Liver (tissue), 3 donors: Measurements from ENCODE around the gene CBR3.

ENCODE experiments used
- ATF3 ChIP-seq: IDR thresholded peaks from 2 replicates; pipeline ENCODE4 v1.6.1; 2016; ENCODE audit warnings: antibody characterized with exemption
- CTCF ChIP-seq: fragments of 150-350 bp; IDR thresholded peaks from 2 replicates; pipeline ENCODE4 v1.5.1; 2017; ENCODE audit warnings: improper control_type of control experiment, low read depth, low read length; ENCODE audit not compliant: missing input control
- GABPA ChIP-seq, 2 donors: IDR thresholded peaks in 1 of 2; conservative IDR thresholded peaks in 1 of 2; 2 replicates each; pipeline ENCODE4 v1.6.1; 2016; ENCODE audit warnings: antibody characterized with exemption in 2 of 2, mild to moderate bottlenecking in 1 of 2, moderate library complexity in 1 of 2
- HNF4A ChIP-seq, 2 donors: conservative IDR thresholded peaks; 2 replicates each; pipeline ENCODE4 v1.6.1; 2016; ENCODE audit warnings: antibody characterized with exemption in 2 of 2, mild to moderate bottlenecking in 2 of 2
- HNF4G ChIP-seq: IDR thresholded peaks from 2 replicates; pipeline ENCODE4 v1.6.1; 2016; ENCODE audit warnings: antibody characterized with exemption
- JUND ChIP-seq, 2 donors: IDR thresholded peaks; 2 replicates each; pipeline ENCODE4 v1.6.1; 2016; ENCODE audit warnings: antibody characterized with exemption in 2 of 2
- MAX ChIP-seq: IDR thresholded peaks from 2 replicates; pipeline ENCODE4 v1.6.1; 2016; ENCODE audit warnings: antibody characterized with exemption
- RAD21 ChIP-seq, 2 donors: IDR thresholded peaks; 2 replicates each; pipeline ENCODE4 v1.6.1; 2016; ENCODE audit warnings: antibody characterized with exemption in 2 of 2, mild to moderate bottlenecking in 2 of 2
- REST ChIP-seq: IDR thresholded peaks from 2 replicates; pipeline ENCODE4 v1.6.1; 2016; ENCODE audit warnings: antibody characterized with exemption, mild to moderate bottlenecking
- SP1 ChIP-seq: IDR thresholded peaks from 2 replicates; pipeline ENCODE4 v1.6.1; 2018; ENCODE audit warnings: antibody characterized with exemption, mild to moderate bottlenecking
- TAF1 ChIP-seq: conservative IDR thresholded peaks from 2 replicates; pipeline ENCODE4 v1.6.1; 2016; ENCODE audit warnings: antibody characterized with exemption, mild to moderate bottlenecking
- YY1 ChIP-seq: IDR thresholded peaks from 2 replicates; pipeline ENCODE4 v1.6.1; 2016; ENCODE audit warnings: antibody characterized with exemption, mild to moderate bottlenecking
- ZBTB33 ChIP-seq: IDR thresholded peaks from 2 replicates; pipeline ENCODE4 v1.6.1; 2016; ENCODE audit warnings: antibody characterized with exemption
- donor health status: healthy.
- donor health status: healthy.

- TF ChIP-seq CTCF (no peak), HNF4A (conservative IDR thresholded peaks at IDR 0.05) (no peak), GABPA (IDR thresholded peaks at IDR 0.05 in 1 of 2, conservative IDR thresholded peaks at IDR 0.05 in 1 of 2) (no peak), ZBTB33 (no peak), ATF3 (no peak), JUND (IDR thresholded peaks at IDR 0.05) (no peak), RAD21 (IDR thresholded peaks at IDR 0.05) (no peak), MAX (no peak), TAF1 (no peak), YY1 (no peak), HNF4G (no peak), SP1 (no peak), REST (no peak)
Observed at GRCh38 chr21:36175771-36176565, 41.1 kb downstream of the CBR3 start.
